EL (cell line): ENCODE results near the gene ZCCHC7.
"Not testable (repeated sequence)": the region's sequence is repeated elsewhere in the genome, so short reads cannot be mapped to it uniquely, and the experiment has no call there.

ENCODE experiments used
- DNase-seq: peaks from one replicate; pipeline ENCODE4 v3.0.0-alpha.2; 2016

Gene ZCCHC7

GRCh38 chr9:37301042-37301853 lies 180.9 kb downstream of the ZCCHC7 start:
- DNase-seq = no peak

GRCh38 chr9:37301854-37302172 lies 181.4 kb downstream of the ZCCHC7 start:
- DNase-seq = no peak

GRCh38 chr9:37302277-37302676 lies 181.9 kb downstream of the ZCCHC7 start:
- peak; percentile 29 for DNase-seq

GRCh38 chr9:37303272-37303671 lies 182.9 kb downstream of the ZCCHC7 start:
- not testable (repeated sequence) for DNase-seq

- peak; percentile 73 for DNase-seq
Observed at GRCh38 chr9:37309136-37309535, 188.8 kb downstream of the ZCCHC7 start.

GRCh38 chr9:37311938-37312708 lies 191.7 kb downstream of the ZCCHC7 start:
- DNase-seq = peak; percentile 83

- DNase-seq = no peak
Observed at GRCh38 chr9:37324261-37324683, 203.9 kb downstream of the ZCCHC7 start.

GRCh38 chr9:37324691-37325490 lies 204.5 kb downstream of the ZCCHC7 start:
- no peak for DNase-seq

GRCh38 chr9:37325778-37326177 lies 205.4 kb downstream of the ZCCHC7 start:
- DNase-seq = no peak

GRCh38 chr9:37327553-37327952 lies 207.2 kb downstream of the ZCCHC7 start:
- DNase-seq = no peak

- no peak for DNase-seq
Observed at GRCh38 chr9:37328556-37329227, 208.3 kb downstream of the ZCCHC7 start.

GRCh38 chr9:37329576-37329975 lies 209.2 kb downstream of the ZCCHC7 start:
- peak; percentile 36 for DNase-seq

- no peak for DNase-seq
Observed at GRCh38 chr9:37331871-37332270, 211.5 kb downstream of the ZCCHC7 start.

- no peak for DNase-seq
Observed at GRCh38 chr9:37332578-37332977, 212.2 kb downstream of the ZCCHC7 start.

- no peak for DNase-seq
Observed at GRCh38 chr9:37333288-37333687, 212.9 kb downstream of the ZCCHC7 start.

GRCh38 chr9:37335238-37335637 lies 214.9 kb downstream of the ZCCHC7 start:
- DNase-seq = no peak

- DNase-seq = no peak
Observed at GRCh38 chr9:37336150-37336549, 215.8 kb downstream of the ZCCHC7 start.

GRCh38 chr9:37337301-37337890 lies 217.0 kb downstream of the ZCCHC7 start:
- no peak for DNase-seq

- no peak for DNase-seq
Observed at GRCh38 chr9:37338218-37338617, 217.8 kb downstream of the ZCCHC7 start.

- DNase-seq = no peak
Observed at GRCh38 chr9:37339923-37340322, 219.5 kb downstream of the ZCCHC7 start.

GRCh38 chr9:37340961-37341360 lies 220.6 kb downstream of the ZCCHC7 start:
- no peak for DNase-seq

- DNase-seq = no peak
Observed at GRCh38 chr9:37341704-37342103, 221.3 kb downstream of the ZCCHC7 start.
